ENCODE results near the gene PARG.
"Not testable (repeated sequence)": the region's sequence is repeated elsewhere in the genome, so short reads cannot be mapped to it uniquely, and the experiment has no call there.

The PARG gene

DNA sequence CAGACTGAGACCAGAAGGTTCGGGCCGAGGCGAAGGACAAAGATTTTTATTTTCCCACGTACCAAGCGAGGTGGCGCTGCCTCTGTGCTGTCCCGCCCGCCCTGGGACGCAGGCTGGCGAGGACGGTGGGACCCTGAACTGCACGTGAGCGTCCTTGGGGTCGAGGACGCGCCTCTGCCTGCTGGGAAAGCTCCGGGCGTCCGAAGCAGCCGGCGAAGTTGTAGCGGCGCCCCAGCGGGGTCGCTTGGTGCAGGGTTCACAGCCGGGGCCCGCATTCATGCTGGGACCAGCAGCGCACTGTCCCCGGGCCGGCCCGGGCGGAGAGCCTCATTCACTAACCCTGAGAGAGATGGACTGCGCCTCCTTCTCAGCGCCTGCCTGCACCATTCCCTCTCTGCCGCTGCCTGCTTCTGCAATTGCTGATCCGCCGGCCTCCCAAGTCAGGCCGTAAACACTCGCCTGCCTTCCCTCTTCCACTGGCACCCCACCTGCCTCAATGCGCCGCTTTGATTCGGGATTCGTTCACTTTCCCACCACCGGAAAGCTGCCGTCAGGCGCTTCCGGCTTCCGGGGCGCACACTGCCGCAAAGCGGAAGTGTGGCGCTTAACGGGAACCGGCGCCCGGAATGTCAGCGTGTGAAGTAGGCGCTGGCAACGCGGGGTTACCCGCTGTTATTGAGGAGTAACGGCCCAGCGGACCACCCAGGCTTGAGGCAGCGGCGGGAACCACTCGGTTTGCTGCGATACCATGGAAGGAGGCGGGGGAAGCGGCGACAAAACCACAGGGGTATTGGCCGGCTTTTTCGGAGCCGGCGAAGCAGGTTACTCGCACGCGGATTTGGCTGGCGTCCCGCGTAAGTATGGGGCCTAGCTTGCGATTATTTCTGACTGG lies at the start of gene PARG, which contains the start of gene TIMM23B:
PARG (minus strand) TSS at position 581 of the 892 bp plus-strand sequence; CDS start at position 279, 302 bp downstream.
TIMM23B (plus strand) TSS at position 607 of the 892 bp plus-strand sequence; CDS start at position 749, 142 bp downstream.
- DNase-seq (ENCODE audit: low read depth) = not testable (repeated sequence)

DNA sequence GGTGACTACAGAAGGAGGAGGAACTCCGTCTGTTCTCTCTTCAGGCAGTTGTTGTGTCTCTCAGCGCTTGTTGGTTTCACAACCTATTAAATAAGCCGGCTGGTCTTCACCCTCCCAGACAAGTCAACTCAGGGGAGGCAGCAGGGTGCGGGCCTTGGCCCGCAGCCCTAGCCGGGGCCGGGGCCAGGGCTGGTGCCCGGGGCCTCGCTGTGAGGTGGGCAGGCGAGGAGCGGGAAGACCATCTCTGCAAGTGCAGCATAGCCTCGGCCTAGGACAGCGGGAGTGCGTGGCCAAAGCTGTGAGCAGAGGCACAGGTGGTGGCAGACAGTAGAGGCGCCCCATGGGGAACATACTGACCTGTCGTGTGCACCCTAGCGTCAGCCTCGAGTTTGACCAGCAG lies 46.5 kb upstream of the PARG start, which contains the start of gene AGAP6:
AGAP6 (plus strand) TSS at position 31 of the 400 bp plus-strand sequence; CDS start at position 341, 310 bp downstream.
- not testable (repeated sequence) for DNase-seq (ENCODE audit: low read depth)

DNA sequence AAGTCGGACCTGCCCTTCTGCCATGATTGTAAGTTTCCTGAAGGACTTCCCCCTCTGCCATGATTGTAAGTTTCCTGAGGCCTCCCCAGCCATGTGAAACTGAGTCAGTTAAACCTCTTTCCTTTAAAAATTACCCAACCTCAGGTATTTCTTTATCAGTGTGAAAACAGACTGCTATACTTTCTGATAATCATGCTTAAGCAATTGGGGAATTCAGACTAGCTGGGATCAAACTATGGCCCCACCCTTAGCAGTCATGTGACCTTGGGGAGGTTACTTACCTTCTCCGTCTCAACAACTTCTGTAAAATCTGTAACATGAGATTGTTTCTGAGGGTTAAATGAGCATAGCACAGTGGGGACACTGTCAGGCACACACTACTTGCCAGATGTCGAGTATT lies 45.4 kb upstream of the PARG start:
- not testable (repeated sequence) for DNase-seq (ENCODE audit: low read depth)

DNA sequence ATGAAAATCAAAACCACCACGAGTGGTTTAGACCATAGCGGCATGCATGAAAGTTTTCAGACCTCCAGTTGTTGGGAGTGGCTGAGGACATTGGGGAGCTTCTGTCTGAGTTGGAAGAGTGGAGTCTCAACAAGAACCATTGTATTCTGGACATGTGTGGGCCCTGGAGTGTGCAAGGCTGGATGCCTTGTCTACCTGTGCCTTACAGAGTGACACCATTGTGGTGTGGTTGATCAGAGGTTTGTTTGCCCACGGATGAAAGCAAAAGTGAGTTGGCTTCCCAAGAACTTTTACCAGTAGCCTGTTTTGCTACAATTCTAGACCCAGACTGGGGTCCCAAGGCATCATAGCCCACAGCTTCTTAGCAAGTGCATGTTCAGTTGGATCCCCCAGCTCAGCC lies 35.9 kb upstream of the PARG start:
- DNase-seq (ENCODE audit: low read depth) = not testable (repeated sequence)

DNA sequence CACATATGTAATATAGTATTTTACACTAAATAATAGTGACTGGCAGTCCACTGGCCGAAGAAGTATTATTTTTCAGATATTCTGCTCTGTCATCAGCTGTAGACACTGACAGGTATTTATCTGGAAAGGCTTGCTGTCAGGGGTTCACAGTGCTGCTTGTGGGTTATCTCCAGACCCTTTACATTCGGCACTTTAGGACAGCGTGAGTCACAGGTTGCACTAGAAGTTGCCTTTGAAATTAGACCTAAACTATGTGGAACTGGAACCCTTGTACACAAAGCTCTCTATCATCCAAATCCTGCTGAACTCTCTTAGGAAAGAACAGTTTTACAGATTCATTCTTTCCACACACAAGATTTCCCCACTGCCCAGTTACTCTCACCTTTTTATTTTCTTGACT lies 30.3 kb upstream of the PARG start:
- not testable (repeated sequence) for DNase-seq (ENCODE audit: low read depth)

DNA sequence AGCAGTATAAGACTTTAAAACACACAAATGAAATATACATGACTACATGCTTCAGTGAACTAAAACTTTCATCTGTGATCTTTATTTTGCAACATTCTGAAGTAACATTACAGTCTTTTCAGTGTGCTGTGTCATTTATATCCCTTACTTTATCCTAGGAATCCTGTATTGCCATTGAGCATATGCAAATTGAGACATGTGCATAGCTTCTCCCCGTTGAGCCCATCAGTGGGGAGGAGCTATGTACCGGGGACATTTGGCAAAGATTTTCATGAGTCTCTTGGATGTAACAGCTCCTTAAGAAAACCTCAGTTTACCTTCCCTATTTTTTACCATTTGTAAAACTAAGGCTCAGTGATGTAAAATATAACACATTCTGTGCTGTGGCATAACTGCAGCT lies 29.6 kb upstream of the PARG start:
- not testable (repeated sequence) for DNase-seq (ENCODE audit: low read depth)

DNA sequence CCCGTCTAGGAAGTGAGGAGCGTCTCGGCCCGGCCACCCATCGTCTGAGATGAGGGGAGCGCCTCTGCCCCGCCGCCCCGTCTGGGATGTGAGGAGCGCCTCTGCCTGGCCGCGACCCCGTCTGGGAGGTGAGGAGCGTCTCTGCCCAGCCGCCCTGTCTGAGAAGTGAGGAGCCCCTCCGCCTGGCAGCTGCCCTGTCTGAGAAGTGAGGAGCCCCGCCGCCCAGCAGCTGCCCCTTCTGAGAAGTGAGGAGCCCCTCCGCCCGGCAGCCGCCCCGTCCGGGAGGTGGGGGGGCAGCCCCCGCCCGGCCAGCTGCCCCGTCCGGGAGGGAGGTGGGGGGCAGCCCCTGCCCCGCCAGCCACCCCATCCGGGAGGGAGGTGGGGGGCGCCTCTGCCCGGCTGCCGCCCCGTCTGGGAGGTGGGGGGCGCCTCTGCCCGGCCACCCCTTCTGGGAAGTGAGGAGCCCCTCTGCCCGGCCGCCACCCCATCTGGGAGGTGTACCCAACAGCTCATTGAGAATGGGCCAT lies 28.6 kb upstream of the PARG start:
- DNase-seq (ENCODE audit: low read depth) = not testable (repeated sequence)

DNA sequence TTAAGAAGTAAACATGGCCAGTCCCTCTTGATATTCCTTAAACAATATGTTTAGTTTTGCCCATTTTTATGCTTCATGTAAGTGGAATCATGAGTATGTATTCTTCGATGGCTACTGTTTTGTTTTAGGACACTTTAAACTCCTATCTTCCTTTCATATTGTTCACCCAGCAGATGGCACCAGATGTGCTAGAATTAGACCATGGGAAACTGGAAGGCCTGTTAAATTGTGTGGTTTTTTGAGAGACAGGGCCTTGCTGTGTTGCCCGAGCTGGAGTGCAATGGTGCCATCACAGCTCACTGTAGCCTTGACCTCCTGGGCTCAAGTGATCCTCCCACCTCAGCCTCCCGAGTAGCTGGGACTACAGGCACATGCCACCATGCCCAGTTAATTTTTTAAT lies 11.3 kb upstream of the PARG start:
- DNase-seq (ENCODE audit: low read depth) = not testable (repeated sequence)

DNA sequence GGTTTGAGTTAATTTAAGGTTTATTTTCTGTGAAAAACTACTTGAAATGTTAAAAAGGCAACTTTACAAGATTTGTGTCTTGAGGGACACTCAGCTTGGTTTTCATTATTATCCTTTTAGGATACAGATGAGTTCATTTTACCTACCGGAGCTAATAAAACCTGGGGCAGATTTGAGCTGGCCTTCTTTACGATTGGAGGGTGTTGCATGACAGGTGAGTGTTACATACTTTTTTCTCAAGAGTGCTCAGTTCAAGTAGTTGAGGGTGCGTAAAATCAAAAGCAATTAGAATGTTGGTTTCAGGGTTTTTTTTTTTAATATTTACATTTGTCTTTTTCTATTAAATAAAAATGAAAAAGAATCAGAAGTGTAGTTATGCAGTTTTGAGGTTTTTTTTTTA lies 10.2 kb upstream of the PARG start:
- DNase-seq (ENCODE audit: low read depth) = not testable (repeated sequence)

DNA sequence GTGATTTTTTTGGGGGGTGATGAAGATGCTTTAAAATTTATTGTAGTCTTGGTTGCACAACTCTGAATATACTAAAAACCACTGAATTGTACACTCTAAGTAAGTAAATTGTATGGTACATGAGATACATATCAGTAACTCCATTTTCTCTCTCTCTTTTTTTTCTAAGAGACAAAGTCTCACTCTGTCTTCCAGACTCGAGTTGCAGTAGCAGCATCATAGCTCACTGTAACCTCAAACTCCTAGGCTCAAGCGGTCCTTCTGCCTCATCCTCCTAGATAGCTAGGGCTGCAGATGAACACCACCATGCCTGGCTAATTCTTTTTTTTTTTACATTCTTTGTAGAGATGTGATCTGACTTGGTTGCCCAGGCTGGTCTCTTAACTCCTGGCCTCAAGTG lies 6.9 kb upstream of the PARG start:
- DNase-seq (ENCODE audit: low read depth) = not testable (repeated sequence)

DNA sequence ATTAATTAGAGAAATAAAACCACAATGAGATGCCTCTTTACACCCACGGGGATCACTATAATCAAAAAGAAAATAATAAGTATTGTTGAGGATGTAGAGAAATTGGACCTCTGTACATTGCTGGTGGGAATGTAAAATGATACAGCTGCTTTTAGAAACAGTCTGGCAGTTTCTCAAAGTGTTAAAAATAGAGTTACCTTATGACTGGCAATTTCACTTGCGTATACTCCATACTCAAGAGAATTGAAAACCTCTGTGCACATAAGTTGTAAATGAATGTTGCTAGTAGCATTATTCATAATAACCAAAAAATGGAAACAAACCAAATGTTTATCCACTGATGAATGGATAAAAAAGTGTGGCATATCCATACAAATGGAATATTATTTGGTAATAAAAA lies 6.3 kb upstream of the PARG start:
- DNase-seq (ENCODE audit: low read depth) = not testable (repeated sequence)

DNA sequence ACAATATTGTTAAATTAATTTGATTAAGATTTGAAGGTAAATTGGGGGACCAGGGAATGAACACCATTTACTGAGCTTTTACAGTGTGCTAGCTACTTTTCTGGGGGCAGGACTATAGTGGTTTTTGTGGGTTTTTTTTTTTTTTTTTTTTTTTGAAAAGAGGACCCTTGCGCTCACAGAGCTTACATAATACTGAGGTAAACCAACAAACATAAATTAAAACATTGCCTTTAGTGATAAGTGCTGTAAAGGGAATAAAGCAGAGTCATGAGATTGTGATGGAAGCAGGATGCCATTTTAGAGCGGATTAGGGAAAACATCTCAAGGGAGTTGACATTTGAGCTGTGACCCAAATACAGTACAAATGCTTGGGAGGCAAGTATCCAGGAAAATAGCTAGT lies 1.8 kb upstream of the PARG start:
- not testable (repeated sequence) for DNase-seq (ENCODE audit: low read depth)

DNA sequence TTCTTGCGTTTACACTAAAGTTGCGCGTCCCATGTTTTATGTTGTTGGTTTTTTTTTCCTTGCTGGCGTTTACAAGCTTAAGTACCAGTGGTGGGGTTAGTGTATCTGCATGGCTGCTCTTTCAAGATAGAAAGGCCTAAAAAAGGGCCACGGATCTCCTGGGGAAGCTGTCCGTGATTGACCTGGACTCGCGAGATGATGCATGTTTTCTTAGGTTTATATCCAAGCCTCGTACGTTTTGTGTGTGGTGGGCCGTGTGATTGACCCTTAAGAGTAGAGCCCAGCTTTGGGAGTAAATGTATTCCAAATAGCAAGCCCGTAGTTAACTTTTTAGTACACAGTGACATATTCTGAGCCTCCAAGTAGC lies 495 bp upstream of the PARG start:
- DNase-seq (ENCODE audit: low read depth) = not testable (repeated sequence)

DNA sequence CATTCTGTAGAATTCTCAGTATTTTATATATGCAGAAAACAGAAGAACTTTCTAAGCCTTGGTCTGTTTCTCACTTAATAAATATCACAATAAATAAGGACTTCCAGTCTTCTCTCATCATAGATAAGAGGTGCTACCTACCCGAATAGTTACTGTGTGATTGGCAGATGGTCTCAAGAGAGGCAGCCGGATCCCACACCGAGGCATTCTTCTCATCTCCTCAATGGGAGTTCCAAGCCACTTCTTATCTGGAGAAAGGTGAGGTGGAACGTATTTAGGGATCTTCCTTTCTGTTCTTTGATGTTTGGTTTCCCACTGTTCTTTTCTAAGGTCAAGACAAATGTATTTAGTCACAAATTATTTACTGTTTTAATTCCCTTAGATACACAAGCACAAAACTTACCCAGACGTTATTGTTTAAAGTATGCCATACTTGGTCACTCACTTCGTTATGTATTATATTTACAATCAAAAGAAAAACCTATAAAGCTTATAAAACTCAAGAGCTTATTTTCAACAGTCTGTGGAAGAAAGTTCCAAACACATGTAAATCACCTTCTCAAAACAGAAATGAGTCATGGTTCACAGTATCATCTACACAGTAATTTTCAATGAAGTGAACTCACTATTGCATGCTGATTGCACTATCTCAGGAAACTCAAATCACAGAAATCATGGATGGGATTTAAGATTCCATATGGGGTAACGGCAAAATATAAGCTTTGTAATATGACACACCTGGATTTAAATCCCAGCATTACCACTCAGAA lies 9.7 kb downstream of the PARG start:
- DNase-seq (ENCODE audit: low read depth) = not testable (repeated sequence)

DNA sequence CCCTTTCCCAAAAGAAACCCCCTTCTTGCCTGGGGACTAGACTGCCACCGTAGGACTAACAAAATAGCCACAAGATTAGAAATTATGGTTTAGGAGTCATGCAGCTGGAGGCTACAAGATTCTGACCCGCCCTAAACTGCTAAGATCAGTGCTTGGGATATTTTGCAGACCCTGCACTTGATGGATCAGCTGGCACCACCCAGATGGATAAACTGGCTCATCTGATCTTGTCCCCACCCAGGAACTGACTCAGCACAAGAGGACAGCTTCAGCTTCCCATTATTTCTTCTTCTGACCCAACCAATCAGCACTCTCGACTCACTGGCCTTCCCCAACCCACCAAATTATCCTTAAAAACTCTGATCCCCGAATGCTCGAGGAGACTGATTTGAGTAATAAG lies 10.6 kb downstream of the PARG start:
- DNase-seq (ENCODE audit: low read depth) = not testable (repeated sequence)

DNA sequence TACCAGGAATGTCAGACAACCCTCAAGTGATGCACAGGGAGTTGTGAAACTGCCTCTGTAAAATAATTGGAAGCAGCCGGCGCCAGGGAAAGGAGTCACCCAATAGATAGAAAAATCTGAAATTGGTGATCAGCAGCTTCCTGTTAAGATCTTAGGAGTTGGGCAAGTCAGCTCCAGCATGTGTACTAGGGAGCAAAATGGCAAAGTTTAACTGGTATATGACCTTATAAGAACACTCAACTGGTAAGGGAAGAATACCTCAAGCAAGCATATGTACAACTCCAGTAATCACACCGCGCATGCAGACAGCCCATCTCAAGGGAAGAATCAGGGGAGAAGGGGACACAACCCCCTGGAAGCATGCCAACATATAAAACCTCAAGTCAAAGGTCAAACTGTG lies 18.3 kb downstream of the PARG start:
- not testable (repeated sequence) for DNase-seq (ENCODE audit: low read depth)

DNA sequence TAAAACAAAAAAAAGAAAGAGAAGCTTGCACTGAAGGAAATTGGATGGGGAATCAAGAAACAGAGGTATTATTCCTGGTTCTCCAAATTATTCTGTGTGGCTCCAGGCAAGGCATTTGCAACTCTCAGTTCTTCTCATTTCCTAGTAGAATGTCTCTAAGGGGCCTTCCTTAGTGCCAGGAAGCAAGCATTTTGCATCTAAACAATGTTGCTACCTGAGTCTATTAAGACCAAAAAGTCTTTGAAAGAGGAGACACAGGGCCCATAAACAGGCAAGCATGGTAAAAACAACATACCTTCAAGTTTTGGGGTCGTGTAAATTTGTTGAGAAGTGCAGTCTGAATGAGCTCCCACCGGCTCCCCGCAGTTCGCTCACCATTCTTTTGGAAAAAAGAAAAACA lies 19.8 kb downstream of the PARG start:
- DNase-seq (ENCODE audit: low read depth) = not testable (repeated sequence)

DNA sequence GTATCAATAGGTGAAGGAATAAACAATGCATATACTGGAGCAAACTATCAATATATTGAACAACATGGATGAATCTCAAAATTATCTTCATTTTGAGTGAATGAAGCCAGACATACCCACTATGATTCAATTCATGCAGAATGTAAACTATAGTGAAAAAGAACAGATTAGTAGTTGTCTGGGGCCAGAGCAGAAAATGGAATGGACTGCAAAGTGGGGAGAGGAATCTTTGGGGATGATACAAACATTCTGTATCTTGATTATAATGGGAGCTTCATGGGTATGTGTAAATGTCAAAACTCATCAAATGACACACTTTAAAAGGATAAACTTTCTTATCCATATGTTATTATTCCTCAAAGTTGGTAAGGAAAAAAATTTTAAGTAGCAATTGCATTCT lies 23.9 kb downstream of the PARG start:
- DNase-seq (ENCODE audit: low read depth) = not testable (repeated sequence)

DNA sequence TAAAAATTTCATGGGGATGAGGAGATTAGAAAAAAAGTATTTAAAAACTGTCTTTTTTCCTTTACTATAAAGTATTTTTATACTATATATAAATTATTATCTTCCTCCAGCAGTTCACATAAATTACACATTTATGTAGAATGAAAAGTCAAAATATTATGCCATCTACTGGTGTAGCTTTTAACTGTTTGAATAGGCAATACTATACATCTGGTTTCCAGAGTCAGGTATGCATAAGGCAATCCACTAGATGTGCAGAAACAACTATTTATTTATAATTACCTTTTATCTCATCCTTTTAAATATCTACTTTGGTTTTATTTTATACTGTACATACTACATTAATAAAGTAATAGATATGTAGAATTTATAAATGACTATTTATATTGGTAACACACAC lies 25.4 kb downstream of the PARG start:
- DNase-seq (ENCODE audit: low read depth) = not testable (repeated sequence)

DNA sequence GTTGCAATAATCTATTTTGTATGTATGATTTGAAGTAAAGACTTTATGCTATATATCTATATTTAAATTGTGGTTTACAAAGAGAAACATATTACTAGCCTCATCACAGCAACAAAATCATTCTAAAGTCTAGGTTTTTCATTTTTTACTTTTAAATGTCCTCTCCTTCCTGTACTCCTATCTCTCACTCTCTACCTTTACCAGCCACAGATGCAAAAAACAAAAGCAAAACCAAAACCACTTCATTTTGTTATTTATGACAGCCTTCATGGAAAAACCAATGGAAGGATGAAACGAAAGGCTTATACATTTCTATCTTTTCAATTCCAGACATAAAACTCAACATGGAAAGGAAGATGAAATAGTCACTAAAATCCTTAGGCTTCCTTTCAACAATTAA lies 31.5 kb downstream of the PARG start:
- DNase-seq (ENCODE audit: low read depth) = not testable (repeated sequence)

DNA sequence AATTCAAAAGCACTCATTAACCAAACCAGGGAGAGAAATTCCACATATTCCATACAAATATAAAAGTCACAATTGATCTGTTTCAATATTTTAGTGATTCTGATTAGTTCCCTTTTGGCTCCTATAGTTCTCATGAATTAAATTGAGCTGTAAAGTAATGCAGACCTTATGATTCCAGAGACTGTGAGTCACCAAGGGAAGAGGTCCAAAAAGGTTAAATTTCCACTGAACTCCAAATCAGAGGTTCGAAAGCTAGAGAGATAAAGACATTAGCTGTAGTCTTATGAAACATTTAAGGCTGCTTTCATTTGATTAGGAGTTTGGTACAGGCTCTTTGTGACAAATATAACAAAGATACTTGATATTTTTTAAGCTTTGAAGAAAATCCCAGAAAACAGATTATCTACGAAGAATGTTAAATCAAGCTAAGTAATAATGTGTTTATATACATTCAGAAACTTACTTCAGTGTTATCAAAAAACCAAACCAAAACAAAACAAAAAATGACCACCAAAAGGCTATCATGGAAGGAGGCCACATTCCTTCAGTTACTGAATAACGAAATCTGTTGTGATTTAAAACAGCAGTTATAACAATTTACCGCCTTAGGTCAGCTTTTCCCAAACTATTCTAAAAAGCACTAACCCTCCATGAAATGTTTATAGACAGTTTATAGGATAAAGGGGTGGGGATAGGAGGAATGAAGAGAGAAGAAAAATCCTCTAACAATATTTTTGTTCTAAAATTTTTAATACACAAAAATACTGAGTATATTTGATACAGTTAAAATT lies 33.3 kb downstream of the PARG start:
- not testable (repeated sequence) for DNase-seq (ENCODE audit: low read depth)

DNA sequence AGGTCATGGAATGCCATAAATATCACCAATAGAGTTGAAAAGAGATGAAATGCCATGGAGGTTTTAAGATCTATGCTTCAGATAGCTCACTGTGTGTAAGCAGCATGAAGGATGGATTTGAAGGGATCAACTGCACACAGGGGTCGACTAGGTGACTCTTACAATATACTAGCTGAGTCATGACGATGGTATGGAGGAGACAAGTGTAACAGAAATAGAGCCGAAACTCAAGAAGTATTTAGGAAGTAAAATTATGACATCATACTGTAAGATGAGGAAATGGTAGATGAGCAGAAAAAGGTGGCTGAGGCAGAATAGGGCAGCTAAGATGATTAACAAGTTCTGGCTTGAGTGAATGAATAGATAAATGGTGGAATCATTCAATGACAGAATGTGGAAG lies 38.0 kb downstream of the PARG start:
- DNase-seq (ENCODE audit: low read depth) = not testable (repeated sequence)
